ENCODE data around the gene SZT2.

SZT2 gene

DNA sequence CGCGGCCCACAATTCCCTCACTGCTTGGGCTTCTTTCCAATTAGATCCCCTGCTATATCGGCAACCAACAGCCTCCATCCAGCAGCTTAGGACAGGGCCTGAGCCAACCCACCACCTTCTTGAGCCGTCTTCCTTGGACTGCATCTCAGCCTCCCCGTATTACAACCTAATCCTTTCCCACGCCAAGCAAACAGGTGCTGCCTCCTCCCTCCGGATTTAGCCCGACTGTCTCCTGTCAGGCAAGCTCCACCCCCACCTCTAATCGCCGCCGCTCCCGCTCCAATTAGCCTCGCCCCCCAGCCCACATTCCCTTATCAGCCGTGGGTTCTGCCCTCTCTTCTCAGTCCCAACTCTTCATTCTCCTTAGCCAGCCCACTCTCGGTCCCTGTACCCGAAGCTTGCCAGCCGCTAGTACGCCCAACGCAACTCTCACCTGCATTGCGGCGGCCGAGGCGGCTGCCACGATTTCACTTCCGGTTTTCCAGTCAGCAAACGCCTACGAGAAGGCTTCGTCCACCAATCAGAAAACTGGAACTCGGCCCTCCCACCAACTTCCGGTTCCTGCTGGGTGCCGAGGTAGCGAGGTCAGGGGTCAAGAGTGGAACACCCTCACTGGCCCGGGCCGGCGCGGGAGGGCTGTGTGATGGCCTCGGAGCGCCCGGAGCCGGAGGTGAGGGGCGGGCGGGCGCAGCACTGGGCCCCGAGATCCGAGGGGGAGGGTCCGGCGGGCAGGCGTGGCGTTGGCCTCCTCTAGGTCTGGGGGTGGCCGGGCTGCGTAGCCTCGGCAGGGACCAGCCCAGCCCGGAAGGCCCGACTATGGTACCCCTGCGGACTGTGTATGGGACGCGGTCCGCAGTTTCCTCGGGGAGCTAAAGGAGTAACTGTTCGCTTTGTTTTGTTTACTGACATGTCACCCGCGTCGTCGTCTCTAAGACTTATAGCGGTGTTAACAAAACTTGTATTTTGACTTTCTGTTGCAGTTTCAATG, at the start of gene SZT2, which contains the start of gene MED8:
TSS of gene SZT2 (plus strand) at position 574 of the 988 bp plus-strand sequence. CDS start at position 644, 70 bp downstream.
TSS of gene MED8 (minus strand) at position 475 of the 988 bp plus-strand sequence. CDS start at position 439, 36 bp downstream.
- peak; percentile 91 for DNase-seq

GRCh38 chr1:43340559-43340958, 49.1 kb upstream of the SZT2 start:
- DNase-seq = no peak

- no peak for DNase-seq
Observed at GRCh38 chr1:43344267-43344850, 45.3 kb upstream of the SZT2 start.

GRCh38 chr1:43345120-43345519, 44.6 kb upstream of the SZT2 start:
- no peak for DNase-seq

DNA sequence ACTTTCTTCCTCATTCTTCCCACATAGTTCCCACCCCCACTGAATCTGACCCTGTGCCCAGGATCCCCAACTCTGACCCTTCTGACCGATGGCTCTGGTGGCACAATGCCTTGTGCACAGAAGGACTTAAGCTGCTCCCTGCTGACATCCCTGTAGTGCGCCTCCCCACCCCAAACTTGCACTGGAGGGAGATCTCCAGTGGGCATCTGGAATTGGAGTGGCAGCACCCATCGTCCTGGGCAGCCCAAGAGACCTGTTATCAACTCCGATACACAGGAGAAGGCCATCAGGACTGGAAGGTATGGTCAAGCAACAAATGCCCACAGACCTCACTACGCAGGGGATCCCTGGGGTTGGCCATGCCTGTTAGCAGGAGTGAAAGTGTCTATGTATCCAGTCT, 43.1 kb upstream of the SZT2 start:
- no peak for DNase-seq

DNA sequence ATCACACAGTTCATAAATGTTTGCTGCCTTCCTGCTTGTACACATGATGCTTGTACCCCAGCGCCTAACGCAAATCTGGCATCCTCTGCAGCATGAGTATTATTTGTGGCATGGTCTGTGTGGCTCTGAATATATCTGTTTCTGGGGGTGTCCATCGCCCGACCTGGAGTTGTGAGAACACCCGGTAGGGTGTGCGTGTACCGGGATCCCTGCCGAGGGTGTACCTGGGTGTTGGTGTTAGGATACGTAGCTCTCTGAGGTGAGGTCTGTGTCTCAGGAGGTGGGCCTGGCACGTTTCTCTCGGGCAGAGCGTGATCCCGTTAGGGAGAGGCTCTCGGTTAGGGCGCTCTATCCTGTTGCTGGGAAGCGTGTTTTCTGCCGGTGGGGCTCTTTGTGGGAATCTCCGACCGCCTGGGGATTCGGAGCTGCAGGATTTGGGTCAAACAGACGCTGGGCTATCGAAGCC, 41.3 kb upstream of the SZT2 start:
- DNase-seq = no peak

GRCh38 chr1:43348809-43349593, 40.7 kb upstream of the SZT2 start:
- DNase-seq = no peak

DNA sequence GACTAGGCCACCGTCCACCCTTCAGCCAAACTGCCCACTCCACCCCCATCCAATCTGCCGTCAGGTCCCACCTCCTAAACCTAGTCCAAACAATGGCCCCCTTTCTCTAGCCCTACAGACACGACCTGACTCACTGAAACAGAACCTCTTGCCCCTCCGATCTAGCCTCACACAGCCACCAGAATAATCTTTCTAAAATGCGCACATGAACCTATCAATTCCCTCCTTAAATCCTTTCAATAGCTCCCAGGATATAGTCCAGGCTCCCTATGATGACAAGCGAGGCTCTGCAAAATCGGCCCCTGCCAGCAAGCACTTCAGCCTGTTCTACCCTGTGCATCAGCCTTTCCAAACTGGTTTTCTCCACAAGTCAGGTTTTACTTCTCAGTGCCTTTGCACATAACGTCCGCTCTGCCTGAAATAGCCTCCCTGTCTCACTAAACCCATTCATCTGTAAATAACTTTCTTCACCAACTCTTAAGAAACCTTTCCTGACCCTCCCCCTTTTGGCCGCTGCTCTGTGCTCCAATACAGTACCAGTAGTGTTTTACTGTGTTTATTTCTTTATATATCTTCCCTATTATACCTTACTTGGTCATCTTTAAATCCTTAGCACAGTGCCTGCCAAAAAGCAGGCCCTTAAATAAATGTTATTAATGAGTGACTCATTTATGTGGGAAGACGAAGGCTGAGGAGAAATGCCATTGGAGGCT, 39.9 kb upstream of the SZT2 start:
- no peak for DNase-seq

- no peak for DNase-seq
Observed at GRCh38 chr1:43350976-43351375, 38.7 kb upstream of the SZT2 start.

GRCh38 chr1:43351421-43352350, 38.0 kb upstream of the SZT2 start:
- no peak for DNase-seq

DNA sequence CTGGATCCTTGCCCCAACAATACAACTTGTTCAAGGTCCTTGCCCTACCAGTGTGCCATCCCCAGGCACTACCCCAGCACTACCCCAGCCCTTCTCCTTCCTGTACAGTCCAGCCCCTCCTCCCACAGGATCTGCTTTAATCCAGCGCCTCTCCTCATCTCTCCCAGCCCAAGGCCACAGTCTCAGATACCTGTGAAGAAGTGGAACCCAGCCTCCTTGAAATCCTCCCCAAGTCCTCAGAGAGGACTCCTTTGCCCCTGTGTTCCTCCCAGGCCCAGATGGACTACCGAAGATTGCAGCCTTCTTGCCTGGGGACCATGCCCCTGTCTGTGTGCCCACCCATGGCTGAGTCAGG, 37.4 kb upstream of the SZT2 start:
- no peak for DNase-seq

- no peak for DNase-seq
Observed at GRCh38 chr1:43352881-43353280, 36.8 kb upstream of the SZT2 start.

GRCh38 chr1:43354471-43354870, 35.2 kb upstream of the SZT2 start:
- DNase-seq = no peak

DNA sequence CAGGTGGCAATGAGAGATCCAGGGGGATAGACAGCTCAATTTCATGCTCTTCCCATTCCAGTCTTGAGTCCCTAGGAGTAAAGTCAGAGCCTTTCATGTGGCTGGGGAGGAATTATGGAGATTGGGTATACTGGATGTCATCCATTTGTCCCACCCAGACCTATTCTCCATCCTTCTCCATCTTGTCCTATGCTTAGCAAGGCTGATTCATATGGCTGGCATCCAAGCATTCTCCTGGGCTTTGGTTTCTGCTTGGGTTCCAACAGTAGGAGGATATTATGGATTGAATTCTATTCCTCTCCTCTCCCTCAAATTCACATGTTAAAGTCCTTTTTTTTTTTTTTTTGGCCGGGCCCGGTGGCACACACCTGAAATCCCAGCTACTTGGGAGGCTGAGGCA, 34.8 kb upstream of the SZT2 start:
- DNase-seq = no peak

GRCh38 chr1:43357251-43357650, 32.4 kb upstream of the SZT2 start:
- no peak for DNase-seq

DNA sequence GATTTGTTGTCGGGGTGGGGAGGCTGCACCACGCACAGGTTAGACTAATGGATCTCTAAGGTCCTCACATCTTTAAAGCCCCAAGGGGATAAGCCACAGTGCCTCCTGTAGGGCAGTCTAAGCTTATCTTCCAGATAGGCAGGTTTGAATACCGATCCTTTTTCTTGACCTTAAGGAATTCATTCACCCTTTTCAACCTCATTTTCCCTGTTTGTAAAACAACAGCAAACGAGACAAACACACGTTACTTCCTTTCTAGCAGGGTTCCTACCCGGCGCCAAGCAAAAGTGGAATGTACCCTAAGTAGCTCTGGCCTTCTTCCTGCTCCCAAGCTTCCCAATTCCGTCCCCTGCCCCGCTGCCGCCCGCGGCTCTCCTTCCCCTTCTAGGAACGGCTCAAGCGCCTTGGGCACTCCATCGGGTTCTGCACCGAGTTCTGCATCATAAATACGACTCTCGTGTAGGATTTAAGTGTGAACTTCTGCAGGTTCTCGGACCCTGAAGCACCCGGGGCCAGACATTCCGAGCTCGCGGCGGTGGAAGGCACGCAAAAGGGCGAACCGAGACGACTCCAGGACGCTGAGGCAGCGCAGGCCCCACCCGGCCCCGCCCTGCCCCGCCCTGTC, 31.5 kb upstream of the SZT2 start:
- DNase-seq = no peak

DNA sequence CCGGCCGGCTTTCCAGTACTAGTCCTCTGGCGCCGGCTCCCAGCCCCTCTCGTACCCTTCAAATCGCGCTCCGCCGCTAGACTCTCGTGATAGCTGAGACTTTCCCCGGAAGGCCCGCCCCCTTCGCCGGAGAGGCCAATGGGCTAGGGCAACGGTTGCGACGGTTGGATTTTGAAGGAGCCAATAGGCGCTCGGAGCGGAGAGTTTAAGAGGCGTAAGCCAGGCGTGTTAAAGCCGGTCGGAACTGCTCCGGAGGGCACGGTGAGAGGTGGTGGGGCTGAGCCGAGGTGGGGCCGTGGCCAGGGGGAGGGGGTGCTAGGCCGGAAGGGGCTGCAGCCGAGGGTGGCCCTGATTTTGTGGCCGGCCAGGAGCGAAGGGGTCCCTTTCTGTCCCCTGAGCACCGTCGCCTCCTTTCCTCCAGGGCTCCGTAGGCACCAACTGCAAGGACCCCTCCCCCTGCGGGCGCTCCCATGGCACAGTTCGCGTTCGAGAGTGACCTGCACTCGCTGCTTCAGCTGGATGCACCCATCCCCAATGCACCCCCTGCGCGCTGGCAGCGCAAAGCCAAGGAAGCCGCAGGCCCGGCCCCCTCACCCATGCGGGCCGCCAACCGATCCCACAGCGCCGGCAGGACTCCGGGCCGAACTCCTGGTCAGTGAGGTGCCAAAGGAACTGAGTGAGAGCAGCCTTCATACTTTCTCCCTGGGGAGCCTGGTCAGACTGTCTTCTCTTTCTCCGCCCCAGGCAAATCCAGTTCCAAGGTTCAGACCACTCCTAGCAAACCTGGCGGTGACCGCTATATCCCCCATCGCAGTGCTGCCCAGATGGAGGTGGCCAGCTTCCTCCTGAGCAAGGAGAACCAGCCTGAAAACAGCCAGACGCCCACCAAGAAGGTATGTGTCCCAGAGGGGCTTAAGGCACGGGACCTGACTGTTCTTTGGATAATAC, 30.7 kb upstream of the SZT2 start, which contains the start of gene CDC20:
TSS of gene CDC20 (plus strand) at position 236 of the 948 bp plus-strand sequence. CDS start at position 471, 235 bp downstream.
- peak; percentile 99 for DNase-seq

DNA sequence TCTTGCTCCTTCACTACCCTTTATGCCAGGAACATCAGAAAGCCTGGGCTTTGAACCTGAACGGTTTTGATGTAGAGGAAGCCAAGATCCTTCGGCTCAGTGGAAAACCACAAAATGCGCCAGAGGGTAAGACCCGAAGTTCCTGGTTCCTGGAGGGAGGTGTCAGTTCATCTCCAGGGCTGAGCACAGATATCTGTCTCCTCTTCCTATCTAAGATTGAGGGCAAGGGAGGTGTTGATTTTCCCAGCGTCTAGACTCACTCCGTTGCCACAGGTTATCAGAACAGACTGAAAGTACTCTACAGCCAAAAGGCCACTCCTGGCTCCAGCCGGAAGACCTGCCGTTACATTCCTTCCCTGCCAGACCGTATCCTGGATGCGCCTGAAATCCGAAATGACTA, 30.0 kb upstream of the SZT2 start:
- no peak for DNase-seq

GRCh38 chr1:43360616-43361015, 29.1 kb upstream of the SZT2 start:
- DNase-seq = no peak

Measured in activated CD8-positive, alpha-beta memory T cell treated with anti-CD3 and anti-CD28 coated beads, Interleukin-2, amount 50 U/mL, for 48 hours (primary cell).